Neutrophil (primary cell): ENCODE data around the gene TFDP2.

ENCODE experiments used
- H3K27ac ChIP-seq: fragments of 200-600 bp; sonication (generic); 2 replicates; pipeline ENCODE4 v1.5.1; 2016; ENCODE audit warnings: mild to moderate bottlenecking, moderate library complexity
- H3K27me3 ChIP-seq: fragments of 200-600 bp; sonication (generic); 2 replicates; pipeline ENCODE4 v1.6.0; 2016; ENCODE audit warnings: mild to moderate bottlenecking
- H3K36me3 ChIP-seq: fragments of 200-600 bp; sonication (generic); 2 replicates; pipeline ENCODE4 v1.5.1; 2017
- H3K4me1 ChIP-seq, 2 experiments: fragments of 200-600 bp in 1 of 2; sonication (generic) in 1 of 2; 1 replicate in 1 of 2; 2 replicates in 1 of 2; pipeline versions ENCODE4 v1.5.1 to v1.6.1; 2013 to 2016; ENCODE audit warnings: low read depth in 1 of 2, low read length in 1 of 2, mild to moderate bottlenecking in 1 of 2, moderate library complexity in 1 of 2; ENCODE audit not compliant: control insufficient read depth in 1 of 2, insufficient read depth in 1 of 2
- H3K4me3 ChIP-seq, 2 experiments: fragments of 200-600 bp in 1 of 2; sonication (generic) in 1 of 2; 1 replicate in 1 of 2; 2 replicates in 1 of 2; pipeline ENCODE4 v1.5.1; 2013 to 2016; ENCODE audit warnings: low read depth in 1 of 2, low read length in 1 of 2, mild to moderate bottlenecking in 1 of 2, moderate library complexity in 1 of 2
- H3K9me3 ChIP-seq: fragments of 200-600 bp; sonication (generic); 2 replicates; pipeline ENCODE4 v1.5.1; 2016
- TF ChIP-seq, protein P1 (sequence below): fragments of 200-600 bp; sonication (generic); IDR thresholded peaks from 2 replicates; pipeline ENCODE4 v1.5.1; 2016; ENCODE audit warnings: antibody characterized with exemption

TFDP2 gene

DNA sequence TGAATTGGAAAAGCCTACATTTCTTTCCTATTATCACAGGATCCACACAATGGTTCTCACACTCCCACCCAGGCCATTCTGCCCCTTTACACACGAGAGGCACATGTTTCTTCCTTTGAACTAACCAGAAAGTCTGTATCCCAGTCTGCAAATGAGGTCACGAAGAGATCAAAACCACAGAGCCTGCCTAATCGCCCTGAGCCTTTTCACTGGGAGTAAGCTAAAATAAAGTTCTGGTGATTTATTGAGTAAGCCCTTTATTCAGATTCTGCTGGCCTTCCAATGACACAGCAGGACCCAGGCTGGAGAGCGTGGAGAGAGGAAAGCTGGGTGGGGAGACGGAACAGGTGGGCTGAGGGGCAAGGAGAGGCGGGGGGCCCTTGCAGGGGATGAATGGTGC, 194.2 kb downstream of the TFDP2 start:
- H3K9me3 ChIP-seq: no peaks in the 10 kb centered on the region
- no peaks in the 10 kb centered on the region for H3K27me3 ChIP-seq
- H3K27ac ChIP-seq: no peak overlapping the region
- peaks cover 79% of the 10 kb centered on the region for H3K36me3 ChIP-seq
- TF ChIP-seq, protein P1, sequence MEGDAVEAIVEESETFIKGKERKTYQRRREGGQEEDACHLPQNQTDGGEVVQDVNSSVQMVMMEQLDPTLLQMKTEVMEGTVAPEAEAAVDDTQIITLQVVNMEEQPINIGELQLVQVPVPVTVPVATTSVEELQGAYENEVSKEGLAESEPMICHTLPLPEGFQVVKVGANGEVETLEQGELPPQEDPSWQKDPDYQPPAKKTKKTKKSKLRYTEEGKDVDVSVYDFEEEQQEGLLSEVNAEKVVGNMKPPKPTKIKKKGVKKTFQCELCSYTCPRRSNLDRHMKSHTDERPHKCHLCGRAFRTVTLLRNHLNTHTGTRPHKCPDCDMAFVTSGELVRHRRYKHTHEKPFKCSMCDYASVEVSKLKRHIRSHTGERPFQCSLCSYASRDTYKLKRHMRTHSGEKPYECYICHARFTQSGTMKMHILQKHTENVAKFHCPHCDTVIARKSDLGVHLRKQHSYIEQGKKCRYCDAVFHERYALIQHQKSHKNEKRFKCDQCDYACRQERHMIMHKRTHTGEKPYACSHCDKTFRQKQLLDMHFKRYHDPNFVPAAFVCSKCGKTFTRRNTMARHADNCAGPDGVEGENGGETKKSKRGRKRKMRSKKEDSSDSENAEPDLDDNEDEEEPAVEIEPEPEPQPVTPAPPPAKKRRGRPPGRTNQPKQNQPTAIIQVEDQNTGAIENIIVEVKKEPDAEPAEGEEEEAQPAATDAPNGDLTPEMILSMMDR: no peak
- H3K4me1 ChIP-seq: no peaks in the 10 kb centered on the region
- no peak overlapping the region for H3K4me3 ChIP-seq

DNA sequence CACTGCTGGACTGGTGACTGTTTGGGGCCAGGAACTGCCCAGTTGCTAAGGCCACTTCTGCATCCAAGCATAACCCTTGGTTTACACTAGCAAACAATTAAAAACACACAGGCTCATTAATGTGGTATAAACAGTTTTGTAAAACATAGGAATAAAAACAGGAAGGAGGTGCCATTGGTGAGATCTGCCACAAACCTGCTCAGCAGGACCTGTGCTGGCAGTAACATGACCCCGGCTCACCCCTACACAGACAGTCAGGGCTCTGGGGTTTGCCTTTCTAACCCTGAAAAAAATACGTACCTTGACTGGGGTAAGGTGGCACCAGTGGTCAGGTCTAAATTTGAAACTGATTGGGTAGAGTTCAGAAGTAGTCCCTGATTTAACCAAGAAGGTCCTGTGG, 196.7 kb downstream of the TFDP2 start:
- no peak overlapping the region for H3K4me3 ChIP-seq
- TF ChIP-seq, protein P1: no peak
- H3K4me1 ChIP-seq: no peaks in the 10 kb centered on the region
- peaks cover 63% of the 10 kb centered on the region for H3K36me3 ChIP-seq
- no peak overlapping the region for H3K27ac ChIP-seq
- no peaks in the 10 kb centered on the region for H3K27me3 ChIP-seq
- H3K9me3 ChIP-seq: no peaks in the 10 kb centered on the region

DNA sequence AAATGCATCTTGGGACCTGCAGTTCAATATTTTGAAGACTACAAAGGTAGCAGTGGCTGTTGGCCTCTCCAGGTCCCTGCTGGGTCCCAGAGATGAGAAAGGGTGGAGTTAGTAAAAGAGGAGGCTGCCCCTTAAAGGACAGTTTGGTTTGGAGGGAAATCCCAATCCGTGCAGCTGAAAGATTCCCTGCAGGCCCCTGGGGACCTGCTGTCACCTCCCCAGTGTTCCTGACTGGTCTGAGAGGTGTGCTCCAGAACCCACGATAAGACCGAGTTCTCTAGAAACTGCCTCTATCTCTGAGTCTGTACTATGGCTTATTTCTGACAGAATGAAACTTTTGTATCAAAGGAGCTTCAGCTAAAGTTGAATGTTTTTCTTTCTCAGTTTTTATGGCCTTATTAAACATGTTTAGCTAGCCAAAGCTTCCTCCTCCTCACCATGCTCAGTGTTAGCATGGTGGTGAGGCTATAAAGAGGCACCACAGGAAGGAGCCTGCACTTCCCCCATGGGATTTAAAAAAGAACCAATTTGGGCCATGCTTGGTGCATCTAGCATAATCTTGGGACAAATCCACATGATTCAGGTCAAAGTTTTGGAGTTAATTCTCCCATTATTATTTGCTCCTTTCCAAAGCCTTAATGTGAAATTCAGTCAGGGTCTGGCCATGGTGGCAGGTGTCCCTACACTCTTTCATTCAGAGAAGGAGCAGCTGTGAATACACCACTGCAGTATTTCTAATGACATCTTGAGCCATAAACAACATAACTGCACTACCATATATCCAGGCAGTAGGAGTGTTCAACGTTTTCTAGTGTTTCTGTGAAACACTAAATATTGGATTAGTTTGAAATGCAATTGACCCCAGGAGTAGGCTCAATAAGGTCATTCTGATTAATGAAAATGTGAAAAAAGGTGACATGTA, 198.5 kb downstream of the TFDP2 start:
- Histone ChIP-seq H3K27ac (no peak overlapping the region), H3K9me3 (no peaks in the 10 kb centered on the region), H3K4me1 (no peaks in the 10 kb centered on the region), H3K4me3 (no peak overlapping the region), H3K27me3 (no peaks in the 10 kb centered on the region), H3K36me3 (peaks cover 59% of the 10 kb centered on the region)
- TF ChIP-seq, protein P1: no peak

DNA sequence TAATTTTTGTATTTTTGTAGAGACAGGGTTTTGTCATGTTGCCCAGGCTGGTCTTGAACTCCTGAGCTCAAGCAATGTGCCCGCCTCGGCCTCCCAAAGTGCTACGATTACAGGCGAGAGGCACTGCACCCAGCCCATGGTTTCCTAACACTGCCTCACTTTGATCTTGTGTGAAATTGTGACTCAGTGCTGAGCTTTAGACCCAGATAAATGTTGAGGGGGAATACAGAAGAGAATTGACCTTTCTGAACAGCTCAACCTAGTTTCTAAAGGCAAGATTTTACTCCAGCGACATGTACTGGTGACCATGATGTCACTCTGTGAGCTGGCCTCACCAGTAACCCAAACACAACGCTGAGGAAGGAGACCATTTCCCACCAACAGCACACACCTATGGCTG, 199.4 kb downstream of the TFDP2 start:
- no peaks in the 10 kb centered on the region for H3K9me3 ChIP-seq
- no peak overlapping the region for H3K4me3 ChIP-seq
- TF ChIP-seq, protein P1: no peak
- no peaks in the 10 kb centered on the region for H3K27me3 ChIP-seq
- H3K36me3 ChIP-seq: peaks cover 64% of the 10 kb centered on the region
- H3K4me1 ChIP-seq: no peaks in the 10 kb centered on the region
- H3K27ac ChIP-seq: no peak overlapping the region

DNA sequence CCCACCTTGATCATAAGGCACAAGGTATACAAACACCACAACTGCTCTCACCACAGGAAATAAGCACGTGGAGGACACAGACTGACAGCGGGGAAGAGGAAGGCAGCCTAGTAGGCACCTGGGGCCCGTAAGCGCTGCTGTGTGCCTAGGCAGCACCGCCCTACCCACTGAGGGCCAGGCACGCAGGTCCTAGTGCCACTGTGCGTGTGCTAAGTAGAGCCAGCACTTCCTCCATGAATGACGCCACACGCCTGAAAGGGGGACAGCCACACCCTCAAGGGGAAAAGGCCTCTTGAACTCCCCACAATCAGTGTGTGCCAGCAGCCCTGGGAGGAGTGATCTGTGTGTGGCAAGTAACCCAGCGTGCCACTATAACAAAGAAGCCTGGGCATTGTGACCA, 199.9 kb downstream of the TFDP2 start:
- Histone ChIP-seq H3K4me1 (no peaks in the 10 kb centered on the region), H3K27me3 (no peaks in the 10 kb centered on the region), H3K36me3 (peaks cover 65% of the 10 kb centered on the region), H3K4me3 (no peak overlapping the region), H3K27ac (no peak overlapping the region), H3K9me3 (no peaks in the 10 kb centered on the region)
- TF ChIP-seq, protein P1: no peak
